ENCODE data around the gene IGDCC3. TPM values are rescaled to one million over a fixed set of nuclear protein-coding genes. Genes with fewer than 3 reads are reported as not detected.

IGDCC3 gene
- total RNA-seq, 6 experiments from 2014 or later: not detected

DNA sequence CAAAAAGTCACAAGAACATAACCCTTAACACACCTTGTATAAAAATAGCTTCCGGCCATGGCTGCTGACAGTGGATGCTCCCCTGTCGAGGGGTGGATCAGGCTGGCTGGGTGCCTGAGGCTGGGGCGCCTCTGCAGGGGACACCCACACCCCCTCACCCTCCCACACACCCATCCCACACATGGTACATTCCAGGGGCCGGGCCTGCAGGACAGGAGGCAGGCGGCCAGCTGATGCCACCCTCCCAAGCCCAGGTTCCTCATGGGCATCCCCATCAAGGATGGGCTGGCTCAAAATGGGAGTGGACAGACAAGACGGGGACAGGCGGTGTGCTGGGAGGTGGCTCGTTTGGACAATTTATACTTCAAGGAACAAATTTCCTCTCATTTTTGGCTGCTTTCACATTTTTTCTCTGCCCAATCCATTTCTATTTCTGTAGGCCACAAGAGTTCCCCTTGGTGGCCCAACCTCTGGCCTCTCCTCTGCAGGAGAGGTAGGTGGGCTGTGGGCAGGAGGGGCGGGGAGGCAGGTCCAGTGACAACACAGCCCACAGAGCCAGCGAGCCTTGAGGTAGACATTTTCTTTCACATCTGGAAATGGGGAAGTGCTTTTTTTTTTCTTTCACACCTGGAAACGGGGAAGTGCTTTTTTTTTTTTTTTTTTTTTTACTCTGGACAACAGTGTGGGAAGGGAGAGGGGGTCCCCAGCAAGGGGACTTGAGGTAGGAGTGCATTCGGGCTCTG is 50.0 kb downstream of the IGDCC3 start:
- Mint-ChIP-seq H3K27me3 (ENCODE audit: insufficient read depth) (peaks cover 19% of the 10 kb centered on the region), H3K4me1 (ENCODE audit: low read depth) (no peaks in the 10 kb centered on the region), H3K36me3 (ENCODE audit: low read depth) (no peaks in the 10 kb centered on the region), H3K27ac (no peak overlapping the region), H3K9me3 (no peaks in the 10 kb centered on the region), H3K4me3 (no peak overlapping the region)
- TF ChIP-seq, protein P1, sequence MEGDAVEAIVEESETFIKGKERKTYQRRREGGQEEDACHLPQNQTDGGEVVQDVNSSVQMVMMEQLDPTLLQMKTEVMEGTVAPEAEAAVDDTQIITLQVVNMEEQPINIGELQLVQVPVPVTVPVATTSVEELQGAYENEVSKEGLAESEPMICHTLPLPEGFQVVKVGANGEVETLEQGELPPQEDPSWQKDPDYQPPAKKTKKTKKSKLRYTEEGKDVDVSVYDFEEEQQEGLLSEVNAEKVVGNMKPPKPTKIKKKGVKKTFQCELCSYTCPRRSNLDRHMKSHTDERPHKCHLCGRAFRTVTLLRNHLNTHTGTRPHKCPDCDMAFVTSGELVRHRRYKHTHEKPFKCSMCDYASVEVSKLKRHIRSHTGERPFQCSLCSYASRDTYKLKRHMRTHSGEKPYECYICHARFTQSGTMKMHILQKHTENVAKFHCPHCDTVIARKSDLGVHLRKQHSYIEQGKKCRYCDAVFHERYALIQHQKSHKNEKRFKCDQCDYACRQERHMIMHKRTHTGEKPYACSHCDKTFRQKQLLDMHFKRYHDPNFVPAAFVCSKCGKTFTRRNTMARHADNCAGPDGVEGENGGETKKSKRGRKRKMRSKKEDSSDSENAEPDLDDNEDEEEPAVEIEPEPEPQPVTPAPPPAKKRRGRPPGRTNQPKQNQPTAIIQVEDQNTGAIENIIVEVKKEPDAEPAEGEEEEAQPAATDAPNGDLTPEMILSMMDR (IDR thresholded peaks at IDR 0.05): no peak
- DNase-seq: no peak

DNA sequence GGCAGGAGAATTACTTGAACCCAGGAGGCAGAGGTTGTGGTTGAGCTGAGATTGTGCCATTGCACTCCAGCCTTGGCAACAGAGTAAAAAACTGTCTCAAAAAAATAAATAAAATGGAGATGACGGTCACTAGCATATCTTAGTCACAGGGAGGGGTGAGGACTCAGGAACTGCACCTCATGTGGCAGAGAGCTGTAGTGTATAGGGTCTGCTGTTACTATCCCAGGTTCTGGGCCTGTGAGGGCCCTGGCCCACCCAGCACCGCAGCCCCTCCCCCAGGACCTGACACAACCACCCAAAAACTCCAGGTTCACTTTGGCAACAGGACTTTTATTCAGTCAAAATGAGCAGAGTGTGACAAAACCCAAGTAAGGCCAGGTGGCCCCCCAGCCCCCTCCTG is 51.0 kb downstream of the IGDCC3 start:
- TF ChIP-seq, protein P1 (IDR thresholded peaks at IDR 0.05): no peak
- H3K4me3 Mint-ChIP-seq: no peak overlapping the region
- H3K9me3 Mint-ChIP-seq: no peaks in the 10 kb centered on the region
- no peaks in the 10 kb centered on the region for H3K36me3 Mint-ChIP-seq (ENCODE audit: low read depth)
- no peaks in the 10 kb centered on the region for H3K4me1 Mint-ChIP-seq (ENCODE audit: low read depth)
- no peak for DNase-seq
- H3K27me3 Mint-ChIP-seq (ENCODE audit: insufficient read depth): peaks cover 22% of the 10 kb centered on the region
- no peak overlapping the region for H3K27ac Mint-ChIP-seq

DNA sequence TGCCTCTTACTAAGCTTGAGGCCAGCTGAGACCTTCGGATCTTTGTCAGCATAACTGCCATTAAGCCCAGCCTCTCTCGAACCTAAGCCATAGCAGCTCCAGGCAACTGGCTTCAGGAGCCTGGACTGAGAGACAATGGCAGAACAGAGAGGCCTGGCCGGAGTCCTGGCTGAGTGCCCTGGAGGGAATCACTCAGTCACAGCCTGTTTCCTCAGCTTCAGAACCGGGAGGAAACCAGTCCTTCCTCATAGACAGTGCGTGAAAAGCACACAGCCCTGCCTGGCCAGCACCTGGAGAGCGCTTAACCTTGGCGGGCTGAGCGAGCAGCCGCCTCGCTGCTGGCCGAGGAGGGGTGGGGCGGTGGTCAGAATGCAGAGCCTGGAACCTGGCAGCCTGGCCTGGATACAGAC is 51.7 kb downstream of the IGDCC3 start:
- no peak for DNase-seq
- H3K4me1 Mint-ChIP-seq (ENCODE audit: low read depth): no peaks in the 10 kb centered on the region
- H3K4me3 Mint-ChIP-seq: no peak overlapping the region
- no peaks in the 10 kb centered on the region for H3K36me3 Mint-ChIP-seq (ENCODE audit: low read depth)
- H3K27me3 Mint-ChIP-seq (ENCODE audit: insufficient read depth): peaks cover 28% of the 10 kb centered on the region
- TF ChIP-seq, protein P1 (IDR thresholded peaks at IDR 0.05): no peak
- H3K9me3 Mint-ChIP-seq: no peaks in the 10 kb centered on the region
- H3K27ac Mint-ChIP-seq: no peak overlapping the region

DNA sequence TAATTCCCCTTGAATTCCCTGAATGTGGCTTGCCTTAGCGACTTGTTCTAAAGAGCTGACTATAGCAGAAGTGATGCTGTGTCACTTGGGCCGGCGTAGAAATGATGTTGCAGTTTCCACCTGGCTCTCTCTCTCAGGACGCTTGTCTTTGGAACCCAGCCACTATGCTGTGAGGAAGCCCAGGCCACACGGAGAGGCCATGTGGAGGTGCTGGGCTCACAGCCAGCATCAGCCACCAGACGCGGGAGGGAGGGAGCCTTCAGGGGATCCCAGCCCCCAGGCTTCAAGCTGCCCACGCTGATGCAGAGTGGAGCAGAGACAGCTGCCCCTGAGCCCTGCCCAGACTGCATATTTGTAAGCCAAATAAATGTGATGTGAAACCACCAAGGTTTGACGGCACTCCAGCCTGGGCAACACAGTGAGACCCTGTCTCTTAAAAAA is 54.7 kb downstream of the IGDCC3 start:
- DNase-seq: no peak
- Mint-ChIP-seq H3K4me1 (ENCODE audit: low read depth) (no peaks in the 10 kb centered on the region), H3K27me3 (ENCODE audit: insufficient read depth) (peaks cover 20% of the 10 kb centered on the region), H3K4me3 (no peak overlapping the region), H3K27ac (no peak overlapping the region), H3K36me3 (ENCODE audit: low read depth) (no peaks in the 10 kb centered on the region), H3K9me3 (no peaks in the 10 kb centered on the region)
- TF ChIP-seq, protein P1 (IDR thresholded peaks at IDR 0.05): no peak

DNA sequence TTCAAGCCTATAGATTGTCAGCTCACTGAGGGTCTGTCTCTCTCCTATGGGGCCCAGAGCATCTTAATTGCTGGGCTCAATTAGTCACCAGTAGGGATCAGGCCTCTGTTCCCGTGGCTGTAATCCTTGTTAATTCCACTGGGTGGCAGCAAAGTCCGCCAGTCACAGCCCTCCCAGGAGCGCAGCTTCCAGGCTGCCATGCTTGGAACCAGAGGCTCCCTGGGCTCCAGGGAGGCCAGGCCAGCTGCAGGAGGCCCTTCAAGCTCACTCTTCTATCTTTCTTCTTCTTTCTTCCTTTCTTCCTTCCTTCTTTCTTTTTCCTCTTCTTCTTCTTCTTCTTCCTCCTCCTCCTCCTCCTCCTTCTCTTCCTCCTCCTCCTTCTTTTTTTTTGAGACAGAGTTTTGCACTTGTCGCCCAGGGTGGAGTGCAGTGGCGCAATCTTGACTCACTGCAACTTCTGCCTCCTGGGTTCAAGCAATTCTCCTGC is 58.9 kb downstream of the IGDCC3 start:
- Mint-ChIP-seq H3K4me1 (ENCODE audit: low read depth) (no peaks in the 10 kb centered on the region), H3K4me3 (no peak overlapping the region), H3K27ac (no peak overlapping the region), H3K9me3 (no peaks in the 10 kb centered on the region), H3K27me3 (ENCODE audit: insufficient read depth) (peaks cover 20% of the 10 kb centered on the region), H3K36me3 (ENCODE audit: low read depth) (no peaks in the 10 kb centered on the region)
- TF ChIP-seq, protein P1 (IDR thresholded peaks at IDR 0.05): peak; percentile 95
- peak; percentile 74 for DNase-seq

Data from HFFc6 (cell line).